Mesenchymal stem cell (in vitro differentiated cells and primary cell): ENCODE data around the gene P2RX1.
A peak's percentile ranks its signal among the peaks of the same experiment; 100 is the strongest.

ENCODE experiments used
- DNase-seq: peaks from one replicate; pipeline ENCODE4 v3.0.0-alpha.2; 2013
- H2AFZ ChIP-seq: one replicate; pipeline ENCODE4 v1.6.1; 2013; ENCODE audit warnings: low read depth, mild to moderate bottlenecking, control low read depth, inconsistent platforms, low read length, moderate library complexity
- H2AK5ac ChIP-seq: 2 replicates; pipeline ENCODE4 v1.6.1; 2013; ENCODE audit warnings: low read length, moderate library complexity, mild to moderate bottlenecking, inconsistent platforms; ENCODE audit not compliant: severe bottlenecking
- H2BK120ac ChIP-seq: one replicate; pipeline ENCODE4 v1.6.1; 2013; ENCODE audit warnings: low read depth, mild to moderate bottlenecking, inconsistent platforms, low read length, moderate library complexity
- H2BK12ac ChIP-seq, 2 experiments: one replicate each; pipeline ENCODE4 v1.6.1; 2013; ENCODE audit warnings: inconsistent platforms in 2 of 2, low read length in 2 of 2, mild to moderate bottlenecking in 2 of 2, moderate library complexity in 2 of 2, control low read depth in 1 of 2
- H2BK15ac ChIP-seq: one replicate; pipeline ENCODE4 v1.6.1; 2013; ENCODE audit warnings: mild to moderate bottlenecking, low read depth, inconsistent platforms; ENCODE audit not compliant: poor library complexity, severe bottlenecking
- H2BK5ac ChIP-seq: 2 replicates; pipeline ENCODE4 v1.6.1; 2013; ENCODE audit warnings: low read depth, mild to moderate bottlenecking, low read length, control low read depth, inconsistent platforms; ENCODE audit not compliant: poor library complexity, severe bottlenecking
- H3K14ac ChIP-seq, 2 experiments: one replicate each; pipeline ENCODE4 v1.6.1; 2013; ENCODE audit warnings: inconsistent platforms in 2 of 2, low read length in 2 of 2, control low read depth in 1 of 2, mild to moderate bottlenecking in 1 of 2, moderate library complexity in 1 of 2
- H3K18ac ChIP-seq, 2 experiments: one replicate each; pipeline ENCODE4 v1.6.1; 2013; ENCODE audit warnings: inconsistent platforms in 2 of 2, low read length in 2 of 2, control low read depth in 1 of 2, low read depth in 1 of 2, mild to moderate bottlenecking in 1 of 2
- H3K23ac ChIP-seq, 2 experiments: one replicate each; pipeline ENCODE4 v1.6.1; 2013; ENCODE audit warnings: inconsistent platforms in 2 of 2, low read length in 2 of 2, mild to moderate bottlenecking in 2 of 2, moderate library complexity in 2 of 2, control low read depth in 1 of 2
- H3K27ac ChIP-seq: 2 replicates; pipeline ENCODE4 v1.5.1; 2013; ENCODE audit warnings: mild to moderate bottlenecking, moderate library complexity, low read length, control low read depth, inconsistent platforms; ENCODE audit not compliant: poor library complexity, severe bottlenecking
- H3K27me3 ChIP-seq, 2 experiments: 2 replicates each; pipeline versions ENCODE4 v1.6.1 to v1.7.0; 2013; ENCODE audit warnings: low read length in 2 of 2, mild to moderate bottlenecking in 2 of 2, moderate library complexity in 2 of 2, control low read depth in 1 of 2, inconsistent platforms in 1 of 2; ENCODE audit not compliant: control insufficient read depth in 1 of 2, insufficient read depth in 1 of 2
- H3K36me3 ChIP-seq, 2 experiments: 2 replicates each; pipeline versions ENCODE4 v1.6.1 to v1.7.0; 2013; ENCODE audit warnings: low read length in 2 of 2, control low read depth in 1 of 2, inconsistent platforms in 1 of 2, low read depth in 1 of 2, mild to moderate bottlenecking in 1 of 2; ENCODE audit not compliant: insufficient read depth in 2 of 2, control insufficient read depth in 1 of 2
- H3K4ac ChIP-seq, 2 experiments: one replicate each; pipeline ENCODE4 v1.6.1; 2013; ENCODE audit warnings: inconsistent platforms in 2 of 2, low read length in 2 of 2, mild to moderate bottlenecking in 2 of 2, moderate library complexity in 2 of 2, control low read depth in 1 of 2, low read depth in 1 of 2
- H3K4me1 ChIP-seq: 2 replicates; pipeline ENCODE4 v1.6.1; 2013; ENCODE audit warnings: low read depth, low read length, control low read depth; ENCODE audit not compliant: control insufficient read depth, insufficient read depth
- H3K4me2 ChIP-seq: 2 replicates; pipeline ENCODE4 v1.6.1; 2013; ENCODE audit warnings: low read length, mild to moderate bottlenecking, inconsistent platforms; ENCODE audit not compliant: poor library complexity, severe bottlenecking
- H3K4me3 ChIP-seq, 2 experiments: 2 replicates each; pipeline versions ENCODE4 v1.5.1 to v1.7.0; 2013; ENCODE audit warnings: low read length in 2 of 2, mild to moderate bottlenecking in 2 of 2, control low read depth in 1 of 2, low read depth in 1 of 2; ENCODE audit not compliant: insufficient read depth in 1 of 2
- H3K79me1 ChIP-seq: replicated peaks from 2 replicates; pipeline ENCODE4 v1.6.1; 2013; ENCODE audit warnings: mild to moderate bottlenecking, control low read depth, low read length, inconsistent platforms; ENCODE audit not compliant: poor library complexity, severe bottlenecking
- H3K9ac ChIP-seq: 2 replicates; pipeline ENCODE4 v1.7.0; 2013; ENCODE audit warnings: mild to moderate bottlenecking, low read length, moderate library complexity
- H3K9me3 ChIP-seq: 2 replicates; pipeline ENCODE4 v1.7.0; 2013; ENCODE audit warnings: mild to moderate bottlenecking, low read length; ENCODE audit not compliant: control insufficient read depth
- H4K8ac ChIP-seq: one replicate; pipeline ENCODE4 v1.6.1; 2013; ENCODE audit warnings: inconsistent platforms, mild to moderate bottlenecking, low read length, moderate library complexity
- H4K91ac ChIP-seq: one replicate; pipeline ENCODE4 v1.6.1; 2013; ENCODE audit warnings: mild to moderate bottlenecking, low read length, inconsistent platforms
- WGBS: methylation state at CpG from one replicate; pipeline ENCODE4 v1.1.7; 2013; ENCODE audit warnings: mixed read lengths; 5-methylcytosine and 5-hydroxymethylcytosine counted together

P2RX1 gene

DNA sequence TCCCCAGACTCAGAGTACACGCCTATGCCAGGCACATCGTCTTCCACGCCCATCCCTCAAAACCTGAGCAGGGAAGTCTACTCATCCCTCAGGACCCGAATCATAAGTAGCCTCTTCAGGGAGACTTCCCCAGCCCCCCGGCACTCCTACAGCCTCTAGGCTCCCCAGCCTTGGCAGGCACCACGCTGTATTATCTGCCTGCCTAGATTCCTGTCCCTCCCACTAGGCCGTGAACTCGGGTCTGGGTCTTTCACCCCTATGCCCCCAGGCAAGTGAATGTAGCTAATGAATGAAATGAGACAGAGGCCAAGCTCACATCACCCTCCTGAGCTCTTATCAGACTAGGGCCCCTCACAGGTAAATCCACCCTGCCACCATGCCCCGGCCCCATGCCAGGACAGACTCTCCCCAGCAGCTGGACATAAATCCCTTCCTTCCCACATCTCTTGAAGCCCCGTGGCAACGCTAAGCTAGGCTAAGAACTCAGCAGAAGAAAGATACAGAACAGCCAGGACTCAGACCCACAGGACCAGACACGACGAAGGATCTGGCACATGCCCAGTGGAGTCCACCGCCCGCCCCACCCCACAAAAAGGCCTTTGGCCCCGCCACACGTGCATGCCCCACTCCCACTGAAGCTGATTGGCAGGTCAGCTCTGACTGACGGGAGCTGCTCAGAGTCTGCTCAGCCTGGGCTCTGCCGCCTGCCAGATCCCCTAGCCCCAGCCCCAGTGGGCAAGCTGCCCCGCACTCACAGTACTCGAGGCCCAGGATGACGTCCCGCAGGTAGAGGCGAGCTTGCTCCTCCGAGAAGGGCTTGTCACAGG, 36.5 kb downstream of the P2RX1 start:
- H2BK120ac ChIP-seq: no peak overlapping the region
- H2BK12ac ChIP-seq: peak overlapping the region in 1 of 2 experiments; percentile 37
- no peak overlapping the region for H4K91ac ChIP-seq
- H3K4ac ChIP-seq: peak overlapping the region in 1 of 2 experiments; percentile 18
- H2AK5ac ChIP-seq: peak overlapping the region; percentile 37
- H2BK5ac ChIP-seq: no peak overlapping the region
- H3K27ac ChIP-seq: no peak overlapping the region
- H3K9me3 ChIP-seq: no peaks in the 10 kb centered on the region
- H3K4me3 ChIP-seq: peak overlapping the region in 1 of 2 experiments; percentile 29
- no peak for DNase-seq
- no peak overlapping the region for H3K18ac ChIP-seq
- H3K4me1 ChIP-seq: peaks cover 24% of the 10 kb centered on the region
- no peak overlapping the region for H3K23ac ChIP-seq
- peaks cover 65 to 70% of the 10 kb centered on the region in 2 experiments for H3K36me3 ChIP-seq
- peak overlapping the region; percentile 21 for H3K4me2 ChIP-seq
- 83% methylated on average over 25 of the region's 25 CpGs for WGBS
- H3K9ac ChIP-seq: peak overlapping the region; percentile 49
- no peak overlapping the region for H3K14ac ChIP-seq
- H2AFZ ChIP-seq: no peak overlapping the region
- H4K8ac ChIP-seq: peak overlapping the region; percentile 33
- H2BK15ac ChIP-seq: no peak overlapping the region
- no peaks in the 10 kb centered on the region for H3K27me3 ChIP-seq
- H3K79me1 ChIP-seq: peaks cover 13% of the 10 kb centered on the region

DNA sequence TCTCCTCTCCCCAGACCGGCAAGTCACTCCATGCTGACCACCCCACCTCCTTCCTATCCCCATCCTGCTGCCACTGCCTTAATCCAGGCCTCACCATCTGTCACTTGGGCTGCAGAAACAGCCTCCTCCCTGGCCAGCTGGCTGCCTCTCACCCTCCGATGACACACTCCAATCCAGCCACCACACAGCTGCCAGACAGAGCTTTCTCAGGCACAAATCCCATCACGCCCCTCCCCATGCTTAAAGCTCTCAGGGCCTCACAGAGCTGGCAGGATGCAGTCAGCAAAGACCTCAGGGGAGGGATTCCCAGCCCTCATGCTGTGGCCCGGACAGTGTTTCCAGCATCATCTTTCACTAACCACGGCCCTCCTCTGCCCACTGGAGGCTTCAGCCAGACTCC, 37.1 kb downstream of the P2RX1 start:
- peak overlapping the region; percentile 33 for H4K8ac ChIP-seq
- no peak overlapping the region for H3K14ac ChIP-seq
- H3K18ac ChIP-seq: peak overlapping the region in 1 of 2 experiments; percentile 51
- peak overlapping the region; percentile 49 for H3K9ac ChIP-seq
- no peak overlapping the region for H2AFZ ChIP-seq
- no peak overlapping the region for H2AK5ac ChIP-seq
- no peak overlapping the region for H2BK120ac ChIP-seq
- no peak overlapping the region for H2BK15ac ChIP-seq
- no peak overlapping the region for H3K27ac ChIP-seq
- peaks cover 12% of the 10 kb centered on the region for H3K79me1 ChIP-seq
- peak overlapping the region in 1 of 2 experiments; percentile 29 for H3K4me3 ChIP-seq
- no peaks in the 10 kb centered on the region for H3K27me3 ChIP-seq
- DNase-seq: peak; percentile 63
- H3K9me3 ChIP-seq: no peaks in the 10 kb centered on the region
- H3K4ac ChIP-seq: peak overlapping the region in 1 of 2 experiments; percentile 18
- no peak overlapping the region for H2BK5ac ChIP-seq
- 46% methylated on average over 5 of the region's 5 CpGs for WGBS
- H4K91ac ChIP-seq: no peak overlapping the region
- H3K4me1 ChIP-seq: peaks cover 21% of the 10 kb centered on the region
- H3K4me2 ChIP-seq: peak overlapping the region; percentile 21
- H3K23ac ChIP-seq: no peak overlapping the region
- H3K36me3 ChIP-seq: peaks cover 59 to 64% of the 10 kb centered on the region in 2 experiments
- peak overlapping the region in 1 of 2 experiments; percentile 37 for H2BK12ac ChIP-seq

DNA sequence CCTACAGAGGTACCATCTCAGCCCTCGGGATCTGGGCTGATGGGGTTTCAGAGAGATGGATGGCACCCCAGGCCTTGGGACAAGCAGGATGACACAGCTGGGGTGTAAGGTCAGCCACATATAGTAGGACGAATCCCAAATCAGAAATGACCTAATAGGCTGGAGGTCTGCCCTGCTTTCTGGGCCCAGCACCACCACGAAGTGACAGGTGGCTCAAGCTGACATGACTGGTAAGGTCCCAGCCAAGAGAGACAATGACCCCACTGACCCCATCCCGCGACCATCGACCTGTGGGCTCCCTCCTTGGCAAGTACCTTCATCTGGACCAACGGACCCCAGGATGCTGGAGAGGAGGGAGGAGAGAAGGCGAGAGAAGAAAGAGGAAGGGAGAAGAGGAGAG, 39.0 kb downstream of the P2RX1 start:
- no peak for DNase-seq
- Histone ChIP-seq H3K9me3 (no peaks in the 10 kb centered on the region), H3K4me1 (peaks cover 15% of the 10 kb centered on the region), H3K4ac (no peak overlapping the region), H3K9ac (no peak overlapping the region), H3K79me1 (peaks cover 5% of the 10 kb centered on the region), H2BK12ac (no peak overlapping the region), H2BK5ac (no peak overlapping the region), H4K8ac (no peak overlapping the region), H3K14ac (no peak overlapping the region), H2BK15ac (no peak overlapping the region), H3K27me3 (no peaks in the 10 kb centered on the region), H4K91ac (no peak overlapping the region), H3K27ac (no peak overlapping the region), H2AK5ac (no peak overlapping the region), H2AFZ (no peak overlapping the region), H3K4me3 (no peak overlapping the region), H2BK120ac (no peak overlapping the region), H3K36me3 (peaks cover 57 to 64% of the 10 kb centered on the region in 2 experiments), H3K23ac (no peak overlapping the region), H3K18ac (no peak overlapping the region), H3K4me2 (no peak overlapping the region)
- WGBS: 95% methylated on average over 7 of the region's 8 CpGs

DNA sequence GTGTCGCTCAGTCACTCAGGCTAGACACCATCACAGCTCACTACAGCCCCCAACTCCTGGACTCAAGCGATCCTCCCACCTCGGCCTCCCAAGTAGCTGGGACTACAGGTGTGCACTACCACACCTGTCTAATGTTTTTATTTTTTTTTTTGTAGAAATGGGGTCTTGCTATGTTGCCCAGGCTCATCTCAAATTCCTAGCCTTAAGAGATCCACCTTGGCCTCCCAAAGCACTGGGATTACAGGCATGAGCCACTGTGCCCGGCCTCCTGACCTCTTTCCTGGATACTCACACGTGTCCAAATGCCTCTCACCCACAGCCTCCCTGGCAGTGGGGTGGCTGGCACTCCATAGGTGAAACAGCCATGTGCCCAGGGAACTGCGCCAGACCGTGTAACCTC, 40.9 kb downstream of the P2RX1 start:
- Histone ChIP-seq H2AK5ac (no peak overlapping the region), H3K36me3 (peaks cover 51 to 59% of the 10 kb centered on the region in 2 experiments), H4K8ac (no peak overlapping the region), H3K9me3 (no peaks in the 10 kb centered on the region), H3K9ac (no peak overlapping the region), H3K27me3 (no peaks in the 10 kb centered on the region), H3K79me1 (peaks cover 4% of the 10 kb centered on the region), H2BK15ac (no peak overlapping the region), H2AFZ (no peak overlapping the region), H2BK120ac (no peak overlapping the region), H3K4me3 (no peak overlapping the region), H2BK5ac (no peak overlapping the region), H3K4me1 (peaks cover 20% of the 10 kb centered on the region), H3K4me2 (no peak overlapping the region), H3K4ac (no peak overlapping the region), H3K23ac (no peak overlapping the region), H3K27ac (no peak overlapping the region), H2BK12ac (no peak overlapping the region), H3K14ac (no peak overlapping the region), H3K18ac (no peak overlapping the region), H4K91ac (no peak overlapping the region)
- no peak for DNase-seq
- WGBS: 96% methylated on average over 5 of the region's 7 CpGs
